Neural cell (in vitro differentiated cells): ENCODE results near the gene NFS1. TPM values are rescaled to one million over a fixed set of nuclear protein-coding genes. Genes with fewer than 3 reads are reported as not detected.

ENCODE experiments used
- H2AFZ ChIP-seq: fragments of 200-600, 300-800 bp; sonication (generic), shearing (Covaris generic); 2 replicates; pipeline ENCODE4 v1.6.0; 2014; ENCODE audit warnings: low read depth, mild to moderate bottlenecking, antibody characterized with exemption, low read length, moderate library complexity
- H3F3A ChIP-seq: fragments of 200-600 bp; shearing (Covaris generic); 2 replicates; pipeline ENCODE4 v1.6.1; 2016; ENCODE audit warnings: mild to moderate bottlenecking, moderate library complexity, mixed read lengths, antibody characterized with exemption, low read length; ENCODE audit not compliant: insufficient read depth, poor library complexity, severe bottlenecking
- H3K27ac ChIP-seq: fragments of 200-600, 300-800 bp; sonication (generic), shearing (Covaris generic); 2 replicates; pipeline ENCODE4 v1.5.1; 2014; ENCODE audit warnings: mild to moderate bottlenecking, low read length, moderate library complexity
- H3K27me3 ChIP-seq: fragments of 300-800, 200-600 bp; sonication (generic), shearing (Covaris generic); 2 replicates; pipeline ENCODE4 v1.6.0; 2014; ENCODE audit warnings: mild to moderate bottlenecking, low read depth, low read length, moderate library complexity; ENCODE audit not compliant: insufficient read depth
- H3K36me3 ChIP-seq: fragments of 300-800, 200-600 bp; sonication (generic), shearing (Covaris generic); 2 replicates; pipeline ENCODE4 v1.5.1; 2014; ENCODE audit warnings: mild to moderate bottlenecking, antibody characterized with exemption, low read length, moderate library complexity; ENCODE audit not compliant: insufficient read depth
- H3K4me2 ChIP-seq: fragments of 300-800, 200-600 bp; sonication (generic), shearing (Covaris generic); 2 replicates; pipeline ENCODE4 v1.6.0; 2014; ENCODE audit warnings: mild to moderate bottlenecking, low read length
- H3K4me3 ChIP-seq: fragments of 300-800, 200-600 bp; sonication (generic), shearing (Covaris generic); 2 replicates; pipeline ENCODE4 v1.5.1; 2014; ENCODE audit warnings: mild to moderate bottlenecking, low read length, moderate library complexity
- H3K79me2 ChIP-seq: fragments of 200-600 bp; shearing (Covaris generic); replicated peaks from 2 replicates; pipeline ENCODE4 v1.6.0; 2014; ENCODE audit warnings: mild to moderate bottlenecking, low read length, moderate library complexity; ENCODE audit not compliant: insufficient read depth
- H3K9ac ChIP-seq: fragments of 300-800, 200-600 bp; sonication (generic), shearing (Covaris generic); 2 replicates; pipeline ENCODE4 v1.6.1; 2016; ENCODE audit warnings: mild to moderate bottlenecking, low read length, mixed read lengths
- H3K9me2 ChIP-seq: fragments of 200-600 bp; shearing (Covaris generic); 2 replicates; pipeline ENCODE4 v1.6.1; 2016; ENCODE audit warnings: mild to moderate bottlenecking, low read length, mixed read lengths; ENCODE audit not compliant: insufficient read depth
- H3K9me3 ChIP-seq: fragments of 200-600, 300-800 bp; sonication (generic), shearing (Covaris generic); 2 replicates; pipeline ENCODE4 v1.6.1; 2016; ENCODE audit warnings: mild to moderate bottlenecking, mixed run types, low read length, moderate library complexity, mixed read lengths
- H4K20me1 ChIP-seq: fragments of 200-600 bp; shearing (Covaris generic); 2 replicates; pipeline ENCODE4 v1.6.1; 2016; ENCODE audit warnings: mild to moderate bottlenecking, mixed run types; ENCODE audit not compliant: insufficient read depth
- EP300 ChIP-seq: fragments of 450-650 bp; conservative IDR thresholded peaks from 2 replicates; pipeline ENCODE4 v1.6.1; 2014; ENCODE audit warnings: antibody characterized with exemption, mild to moderate bottlenecking, moderate library complexity; ENCODE audit not compliant: poor library complexity, severe bottlenecking
- EZH2 ChIP-seq: fragments of 200-600, 300-800 bp; shearing (Covaris generic), sonication (generic); IDR thresholded peaks from 2 replicates; pipeline ENCODE4 v1.6.1; 2014; ENCODE audit warnings: antibody characterized with exemption, low read length, borderline replicate concordance, mild to moderate bottlenecking; ENCODE audit not compliant: insufficient read depth, poor library complexity, severe bottlenecking
- MXI1 ChIP-seq: fragments of 450-650 bp; conservative IDR thresholded peaks from 2 replicates; pipeline ENCODE4 v1.6.1; 2014; ENCODE audit warnings: antibody characterized with exemption, mild to moderate bottlenecking; ENCODE audit not compliant: poor library complexity, severe bottlenecking
- POLR2AphosphoS5 ChIP-seq: IDR thresholded peaks from 2 replicates; pipeline ENCODE4 v1.6.1; 2012
- RAD21 ChIP-seq: fragments of 450-650 bp; conservative IDR thresholded peaks from 2 replicates; pipeline ENCODE4 v1.6.1; 2014; ENCODE audit warnings: antibody characterized with exemption, mild to moderate bottlenecking, moderate library complexity
- SMC3 ChIP-seq: fragments of 450-650 bp; conservative IDR thresholded peaks from 2 replicates; pipeline ENCODE4 v1.6.1; 2014; ENCODE audit warnings: antibody characterized with exemption, mild to moderate bottlenecking, moderate library complexity; ENCODE audit not compliant: poor library complexity
- TAF1 ChIP-seq: IDR thresholded peaks from 2 replicates; pipeline ENCODE4 v1.6.1; 2012; ENCODE audit warnings: low read depth
- polyA plus RNA-seq: library from polyadenylated mRNA; depleted of rRNA; stranded (reverse); fragments of >200 nt; gene quantifications from 2 replicates; pipeline ENCODE4 v1.2.3, GENCODE V29; 2014
- TF ChIP-seq, protein P1 (sequence below): IDR thresholded peaks from 2 replicates; pipeline ENCODE4 v1.6.1; 2012; ENCODE audit warnings: borderline replicate concordance
- TF ChIP-seq, protein P2 (sequence below): fragments of 450-650 bp; IDR thresholded peaks from 2 replicates; pipeline ENCODE4 v1.5.1; 2014; ENCODE audit warnings: antibody characterized with exemption, mild to moderate bottlenecking, moderate library complexity; ENCODE audit not compliant: poor library complexity, severe bottlenecking

The NFS1 gene
- polyA plus RNA-seq, 1 donor from 2014 or later: 55.2 TPM

DNA sequence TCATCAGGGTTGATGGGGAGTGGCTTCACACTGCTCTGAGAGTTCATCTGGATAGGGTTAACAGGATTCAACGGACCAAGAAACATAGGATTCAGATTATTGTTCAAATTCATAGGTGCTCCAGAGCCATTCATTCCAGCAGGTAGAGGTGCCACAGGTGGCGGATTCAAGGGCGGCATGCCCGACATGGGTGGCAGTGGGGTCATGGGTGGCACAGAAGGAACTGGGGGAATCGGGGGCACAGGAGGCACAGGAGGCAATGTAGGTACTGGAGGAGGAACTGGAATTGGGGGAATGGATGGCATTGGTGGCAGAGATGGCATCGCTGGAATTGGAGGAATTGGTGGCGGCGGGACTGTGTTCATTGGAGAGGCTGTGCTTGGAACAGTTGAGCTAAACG is 44.7 kb downstream of the NFS1 start:
- no peak overlapping the region for H2AFZ ChIP-seq
- no peaks in the 10 kb centered on the region for H3K27me3 ChIP-seq
- TF ChIP-seq RAD21: no peak
- no peak for TF ChIP-seq TAF1
- TF ChIP-seq, protein P1, sequence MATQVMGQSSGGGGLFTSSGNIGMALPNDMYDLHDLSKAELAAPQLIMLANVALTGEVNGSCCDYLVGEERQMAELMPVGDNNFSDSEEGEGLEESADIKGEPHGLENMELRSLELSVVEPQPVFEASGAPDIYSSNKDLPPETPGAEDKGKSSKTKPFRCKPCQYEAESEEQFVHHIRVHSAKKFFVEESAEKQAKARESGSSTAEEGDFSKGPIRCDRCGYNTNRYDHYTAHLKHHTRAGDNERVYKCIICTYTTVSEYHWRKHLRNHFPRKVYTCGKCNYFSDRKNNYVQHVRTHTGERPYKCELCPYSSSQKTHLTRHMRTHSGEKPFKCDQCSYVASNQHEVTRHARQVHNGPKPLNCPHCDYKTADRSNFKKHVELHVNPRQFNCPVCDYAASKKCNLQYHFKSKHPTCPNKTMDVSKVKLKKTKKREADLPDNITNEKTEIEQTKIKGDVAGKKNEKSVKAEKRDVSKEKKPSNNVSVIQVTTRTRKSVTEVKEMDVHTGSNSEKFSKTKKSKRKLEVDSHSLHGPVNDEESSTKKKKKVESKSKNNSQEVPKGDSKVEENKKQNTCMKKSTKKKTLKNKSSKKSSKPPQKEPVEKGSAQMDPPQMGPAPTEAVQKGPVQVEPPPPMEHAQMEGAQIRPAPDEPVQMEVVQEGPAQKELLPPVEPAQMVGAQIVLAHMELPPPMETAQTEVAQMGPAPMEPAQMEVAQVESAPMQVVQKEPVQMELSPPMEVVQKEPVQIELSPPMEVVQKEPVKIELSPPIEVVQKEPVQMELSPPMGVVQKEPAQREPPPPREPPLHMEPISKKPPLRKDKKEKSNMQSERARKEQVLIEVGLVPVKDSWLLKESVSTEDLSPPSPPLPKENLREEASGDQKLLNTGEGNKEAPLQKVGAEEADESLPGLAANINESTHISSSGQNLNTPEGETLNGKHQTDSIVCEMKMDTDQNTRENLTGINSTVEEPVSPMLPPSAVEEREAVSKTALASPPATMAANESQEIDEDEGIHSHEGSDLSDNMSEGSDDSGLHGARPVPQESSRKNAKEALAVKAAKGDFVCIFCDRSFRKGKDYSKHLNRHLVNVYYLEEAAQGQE: no peak
- TF ChIP-seq EP300: no peak
- TF ChIP-seq, protein P2, sequence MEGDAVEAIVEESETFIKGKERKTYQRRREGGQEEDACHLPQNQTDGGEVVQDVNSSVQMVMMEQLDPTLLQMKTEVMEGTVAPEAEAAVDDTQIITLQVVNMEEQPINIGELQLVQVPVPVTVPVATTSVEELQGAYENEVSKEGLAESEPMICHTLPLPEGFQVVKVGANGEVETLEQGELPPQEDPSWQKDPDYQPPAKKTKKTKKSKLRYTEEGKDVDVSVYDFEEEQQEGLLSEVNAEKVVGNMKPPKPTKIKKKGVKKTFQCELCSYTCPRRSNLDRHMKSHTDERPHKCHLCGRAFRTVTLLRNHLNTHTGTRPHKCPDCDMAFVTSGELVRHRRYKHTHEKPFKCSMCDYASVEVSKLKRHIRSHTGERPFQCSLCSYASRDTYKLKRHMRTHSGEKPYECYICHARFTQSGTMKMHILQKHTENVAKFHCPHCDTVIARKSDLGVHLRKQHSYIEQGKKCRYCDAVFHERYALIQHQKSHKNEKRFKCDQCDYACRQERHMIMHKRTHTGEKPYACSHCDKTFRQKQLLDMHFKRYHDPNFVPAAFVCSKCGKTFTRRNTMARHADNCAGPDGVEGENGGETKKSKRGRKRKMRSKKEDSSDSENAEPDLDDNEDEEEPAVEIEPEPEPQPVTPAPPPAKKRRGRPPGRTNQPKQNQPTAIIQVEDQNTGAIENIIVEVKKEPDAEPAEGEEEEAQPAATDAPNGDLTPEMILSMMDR: no peak
- TF ChIP-seq EZH2: no peak
- TF ChIP-seq POLR2AphosphoS5: no peak
- no peak for TF ChIP-seq MXI1
- no peak for TF ChIP-seq SMC3
- no peaks in the 10 kb centered on the region for H3K36me3 ChIP-seq
- no peaks in the 10 kb centered on the region for H3K9me3 ChIP-seq
- no peak overlapping the region for H3K9ac ChIP-seq
- no peaks in the 10 kb centered on the region for H3F3A ChIP-seq
- no peak overlapping the region for H3K4me3 ChIP-seq
- peaks cover 97% of the 10 kb centered on the region for H3K79me2 ChIP-seq
- no peak overlapping the region for H3K27ac ChIP-seq
- no peaks in the 10 kb centered on the region for H3K9me2 ChIP-seq
- no peak overlapping the region for H3K4me2 ChIP-seq
- no peaks in the 10 kb centered on the region for H4K20me1 ChIP-seq

DNA sequence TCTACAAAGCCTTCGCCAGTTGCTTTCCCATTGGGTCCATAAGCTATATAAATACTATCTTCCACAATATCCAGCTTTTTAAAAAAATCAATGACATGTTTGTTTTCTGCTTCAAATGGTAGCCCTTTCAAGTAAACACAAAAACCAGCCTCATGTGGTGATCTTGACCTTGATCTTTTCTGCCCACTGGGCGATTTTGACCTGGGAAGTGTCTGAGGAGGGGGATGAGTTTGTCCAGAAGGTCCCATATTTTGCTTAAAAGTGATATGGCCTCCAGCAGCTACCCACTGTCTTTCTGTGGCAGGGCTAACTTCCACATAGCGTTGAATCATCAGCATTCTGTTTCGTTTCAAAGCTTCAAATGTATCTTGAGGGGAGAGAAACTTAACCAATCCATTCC is 45.3 kb downstream of the NFS1 start:
- H3K36me3 ChIP-seq: no peaks in the 10 kb centered on the region
- no peak overlapping the region for H3K27ac ChIP-seq
- H3F3A ChIP-seq: no peaks in the 10 kb centered on the region
- no peak for TF ChIP-seq EP300
- TF ChIP-seq RAD21: no peak
- no peak for TF ChIP-seq EZH2
- TF ChIP-seq POLR2AphosphoS5: no peak
- TF ChIP-seq MXI1: no peak
- TF ChIP-seq, protein P2: no peak
- no peak for TF ChIP-seq TAF1
- TF ChIP-seq, protein P1: no peak
- TF ChIP-seq SMC3: no peak
- H3K79me2 ChIP-seq: peaks cover 97% of the 10 kb centered on the region
- no peaks in the 10 kb centered on the region for H4K20me1 ChIP-seq
- H3K27me3 ChIP-seq: no peaks in the 10 kb centered on the region
- no peak overlapping the region for H3K4me3 ChIP-seq
- H3K9ac ChIP-seq: no peak overlapping the region
- H3K9me2 ChIP-seq: no peaks in the 10 kb centered on the region
- no peaks in the 10 kb centered on the region for H3K9me3 ChIP-seq
- H3K4me2 ChIP-seq: no peak overlapping the region
- no peak overlapping the region for H2AFZ ChIP-seq
